Measurements from ENCODE around the gene TRIO.

Gene TRIO

DNA sequence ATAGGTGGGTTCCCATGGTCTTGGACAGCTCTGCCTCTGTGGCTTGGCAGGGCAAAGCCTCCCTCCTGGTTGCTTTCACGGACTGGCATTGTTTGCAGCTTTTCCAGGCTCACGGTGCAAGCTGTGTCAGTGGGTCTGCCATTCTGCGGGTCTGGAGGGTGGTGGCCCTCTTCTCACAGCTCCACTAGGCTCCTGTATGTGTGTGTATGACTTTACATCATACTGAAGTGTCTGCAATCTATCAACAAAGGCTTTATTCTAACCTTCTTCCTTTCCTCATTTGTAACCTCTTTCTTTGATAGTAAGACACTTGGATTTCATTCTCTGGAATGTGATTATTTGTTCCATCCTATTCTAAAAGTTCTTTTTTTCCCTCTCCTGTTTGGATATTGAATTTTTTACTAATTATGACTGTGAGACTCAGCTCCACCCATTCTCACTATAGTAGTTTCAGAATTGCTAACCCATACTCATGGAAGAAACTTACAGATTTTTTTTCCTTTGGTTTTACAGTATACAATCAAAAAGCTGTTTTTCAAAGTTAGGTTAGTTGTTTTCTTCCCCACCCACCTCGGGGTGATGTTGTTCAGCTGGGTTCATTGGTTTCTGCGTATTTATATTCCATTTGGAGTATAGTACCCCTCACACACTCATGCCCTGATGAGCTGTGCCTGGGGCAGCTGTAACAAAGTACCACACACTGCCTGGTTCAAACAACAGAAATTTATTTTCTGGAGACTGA lies 293.8 kb downstream of the TRIO start:
- peaks cover 4% of the 10 kb centered on the region for H3K36me3 ChIP-seq (ENCODE audit: control insufficient read depth, insufficient read depth, low read length)
- no peak overlapping the region for H3K27ac ChIP-seq (ENCODE audit: low read depth, low read length)

DNA sequence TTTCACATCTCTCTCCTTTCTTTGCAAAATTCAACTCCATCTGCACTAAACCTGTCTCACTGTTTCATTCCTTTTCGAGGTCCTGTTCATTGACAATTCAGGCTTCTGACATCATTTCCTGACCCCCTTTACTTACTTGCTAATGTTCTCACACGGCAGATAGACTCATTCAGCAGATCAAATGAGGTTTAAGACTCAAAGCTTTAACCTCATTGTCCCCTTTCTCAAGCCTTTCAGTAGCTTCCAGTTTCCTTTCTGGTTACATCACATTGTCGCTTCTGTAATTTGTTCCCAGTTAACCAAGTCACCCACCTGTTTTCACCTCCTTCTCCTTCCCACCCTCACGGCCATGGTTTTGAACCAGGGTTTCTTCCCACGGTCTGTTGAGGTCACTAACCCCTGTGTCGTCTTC lies 295.1 kb downstream of the TRIO start:
- Histone ChIP-seq H3K9ac (ENCODE audit: low read length) (no peak overlapping the region), H3K27me3 (ENCODE audit: control insufficient read depth, insufficient read depth, low read length) (no peaks in the 10 kb centered on the region), H3K4me3 (ENCODE audit: low read length) (no peak overlapping the region), H3K27ac (ENCODE audit: low read depth, low read length) (no peak overlapping the region), H3K4me1 (ENCODE audit: control insufficient read depth, insufficient read depth, low read length) (peaks cover 12% of the 10 kb centered on the region), H3K36me3 (ENCODE audit: control insufficient read depth, insufficient read depth, low read length) (peaks cover 4% of the 10 kb centered on the region)

More for the DNA sequence above, 293.8 kb downstream of the TRIO start:
- H3K9ac ChIP-seq (ENCODE audit: low read length) = no peak overlapping the region
- H3K4me1 ChIP-seq (ENCODE audit: control insufficient read depth, insufficient read depth, low read length) = peaks cover 12% of the 10 kb centered on the region
- H3K27me3 ChIP-seq (ENCODE audit: control insufficient read depth, insufficient read depth, low read length) = no peaks in the 10 kb centered on the region
- H3K4me3 ChIP-seq (ENCODE audit: low read length) = no peak overlapping the region

DNA sequence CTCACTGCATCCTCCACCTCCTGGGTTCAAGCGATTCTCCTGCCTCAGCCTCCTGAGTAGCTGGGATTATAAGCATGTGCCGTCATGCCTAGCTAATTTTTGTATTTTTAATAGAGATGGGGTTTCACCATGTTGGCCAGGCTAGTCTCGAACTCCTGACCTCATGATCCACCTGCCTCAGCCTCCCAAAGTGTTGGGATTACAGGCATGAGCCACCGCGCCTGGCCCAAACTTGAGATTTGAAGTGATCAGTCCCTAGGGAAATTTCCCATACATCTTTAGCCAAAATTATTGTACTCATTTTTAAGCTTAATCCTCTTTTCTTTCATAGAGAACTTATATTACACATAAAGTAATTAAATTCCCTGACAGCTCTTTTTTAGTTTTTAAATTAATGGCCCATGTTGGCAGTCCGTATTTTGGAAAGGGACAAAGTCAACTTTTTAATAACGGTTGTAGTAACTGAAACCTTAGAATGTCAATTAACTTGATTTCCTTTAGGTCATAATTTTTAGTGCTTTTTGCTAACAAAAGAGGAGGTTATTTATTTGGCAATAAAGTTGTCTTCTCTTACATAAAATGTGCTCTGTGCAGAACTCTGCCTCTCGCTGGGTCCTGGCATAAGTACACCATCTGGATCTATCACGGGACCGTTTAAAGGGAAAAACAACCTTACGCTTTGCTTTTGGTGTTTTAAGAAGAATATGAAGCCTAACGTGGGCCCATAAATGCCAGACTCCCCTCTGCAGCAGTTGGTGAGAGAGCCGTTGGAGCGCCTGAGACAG lies 296.1 kb downstream of the TRIO start:
- Histone ChIP-seq H3K4me1 (ENCODE audit: control insufficient read depth, insufficient read depth, low read length) (peaks cover 19% of the 10 kb centered on the region), H3K27ac (ENCODE audit: low read depth, low read length) (peak overlapping the region; percentile 77), H3K4me3 (ENCODE audit: low read length) (no peak overlapping the region), H3K27me3 (ENCODE audit: control insufficient read depth, insufficient read depth, low read length) (no peaks in the 10 kb centered on the region), H3K36me3 (ENCODE audit: control insufficient read depth, insufficient read depth, low read length) (peaks cover 4% of the 10 kb centered on the region), H3K9ac (ENCODE audit: low read length) (no peak overlapping the region)

GRCh38 chr5:14440223-14440581 lies 297.1 kb downstream of the TRIO start:
- Histone ChIP-seq H3K36me3 (ENCODE audit: control insufficient read depth, insufficient read depth, low read length) (peaks cover 4% of the 10 kb centered on the region), H3K4me1 (ENCODE audit: control insufficient read depth, insufficient read depth, low read length) (peaks cover 19% of the 10 kb centered on the region), H3K4me3 (ENCODE audit: low read length) (peak overlapping the region; percentile 66), H3K27ac (ENCODE audit: low read depth, low read length) (peak overlapping the region; percentile 77), H3K9ac (ENCODE audit: low read length) (no peak overlapping the region), H3K27me3 (ENCODE audit: control insufficient read depth, insufficient read depth, low read length) (no peaks in the 10 kb centered on the region)

GRCh38 chr5:14440582-14441431 lies 297.7 kb downstream of the TRIO start:
- no peak overlapping the region for H3K9ac ChIP-seq (ENCODE audit: low read length)
- H3K27ac ChIP-seq (ENCODE audit: low read depth, low read length) = peak overlapping the region; percentile 77
- no peaks in the 10 kb centered on the region for H3K27me3 ChIP-seq (ENCODE audit: control insufficient read depth, insufficient read depth, low read length)
- peaks cover 2% of the 10 kb centered on the region for H3K36me3 ChIP-seq (ENCODE audit: control insufficient read depth, insufficient read depth, low read length)
- H3K4me3 ChIP-seq (ENCODE audit: low read length) = peak overlapping the region; percentile 66
- peaks cover 23% of the 10 kb centered on the region for H3K4me1 ChIP-seq (ENCODE audit: control insufficient read depth, insufficient read depth, low read length)

GRCh38 chr5:14441641-14442040 lies 298.5 kb downstream of the TRIO start:
- Histone ChIP-seq H3K27ac (ENCODE audit: low read depth, low read length) (no peak overlapping the region), H3K27me3 (ENCODE audit: control insufficient read depth, insufficient read depth, low read length) (no peaks in the 10 kb centered on the region), H3K36me3 (ENCODE audit: control insufficient read depth, insufficient read depth, low read length) (no peaks in the 10 kb centered on the region), H3K4me1 (ENCODE audit: control insufficient read depth, insufficient read depth, low read length) (peaks cover 23% of the 10 kb centered on the region), H3K4me3 (ENCODE audit: low read length) (peak overlapping the region; percentile 66), H3K9ac (ENCODE audit: low read length) (no peak overlapping the region)

DNA sequence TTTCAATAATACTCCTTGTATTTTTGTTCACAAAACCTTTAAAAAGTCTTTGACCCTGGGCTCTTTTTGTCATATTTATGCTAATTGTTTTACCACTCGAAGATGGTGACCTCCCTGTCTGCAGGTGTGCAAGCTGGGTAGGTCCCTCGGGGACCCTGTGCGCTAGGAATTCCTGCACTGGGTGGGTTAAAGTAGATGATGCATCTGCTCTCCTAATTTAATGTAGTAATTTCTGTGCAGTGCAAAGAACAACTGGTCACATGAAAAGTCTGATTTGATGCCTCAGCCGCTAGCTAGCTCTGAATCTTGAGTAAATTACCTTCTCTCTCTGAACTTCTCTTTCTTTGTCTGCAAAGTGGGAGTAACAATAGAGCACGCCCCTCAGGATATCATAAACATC lies 299.4 kb downstream of the TRIO start:
- Histone ChIP-seq H3K4me3 (ENCODE audit: low read length) (no peak overlapping the region), H3K27me3 (ENCODE audit: control insufficient read depth, insufficient read depth, low read length) (no peaks in the 10 kb centered on the region), H3K4me1 (ENCODE audit: control insufficient read depth, insufficient read depth, low read length) (peaks cover 23% of the 10 kb centered on the region), H3K27ac (ENCODE audit: low read depth, low read length) (no peak overlapping the region), H3K9ac (ENCODE audit: low read length) (no peak overlapping the region), H3K36me3 (ENCODE audit: control insufficient read depth, insufficient read depth, low read length) (no peaks in the 10 kb centered on the region)

DNA sequence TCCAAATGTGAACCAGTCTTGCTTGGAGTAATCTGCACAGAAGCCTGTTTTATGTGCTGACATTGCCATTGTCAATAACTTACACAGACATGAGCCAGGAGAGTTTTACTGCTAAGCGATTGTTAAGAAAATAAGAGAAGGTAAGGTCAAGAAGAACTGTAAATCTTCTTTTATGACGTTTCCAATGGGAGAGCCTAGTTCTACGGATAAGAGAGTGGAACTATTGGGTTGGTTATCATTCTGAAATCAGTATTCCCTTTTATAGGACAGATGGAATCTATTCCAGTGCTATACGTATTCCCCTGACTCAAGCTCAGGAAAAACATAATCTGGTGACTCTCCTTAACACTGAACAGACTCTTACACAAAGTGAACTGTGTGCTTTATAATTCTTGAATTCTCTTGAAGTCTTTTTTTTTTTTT lies 300.5 kb downstream of the TRIO start:
- Histone ChIP-seq H3K9ac (ENCODE audit: low read length) (no peak overlapping the region), H3K4me1 (ENCODE audit: control insufficient read depth, insufficient read depth, low read length) (peaks cover 30% of the 10 kb centered on the region), H3K27ac (ENCODE audit: low read depth, low read length) (peak overlapping the region; percentile 12), H3K4me3 (ENCODE audit: low read length) (no peak overlapping the region), H3K36me3 (ENCODE audit: control insufficient read depth, insufficient read depth, low read length) (no peaks in the 10 kb centered on the region), H3K27me3 (ENCODE audit: control insufficient read depth, insufficient read depth, low read length) (no peaks in the 10 kb centered on the region)

- no peaks in the 10 kb centered on the region for H3K27me3 ChIP-seq (ENCODE audit: control insufficient read depth, insufficient read depth, low read length)
- no peak overlapping the region for H3K4me3 ChIP-seq (ENCODE audit: low read length)
- no peak overlapping the region for H3K9ac ChIP-seq (ENCODE audit: low read length)
- peaks cover 34% of the 10 kb centered on the region for H3K4me1 ChIP-seq (ENCODE audit: control insufficient read depth, insufficient read depth, low read length)
- no peak overlapping the region for H3K27ac ChIP-seq (ENCODE audit: low read depth, low read length)
- no peaks in the 10 kb centered on the region for H3K36me3 ChIP-seq (ENCODE audit: control insufficient read depth, insufficient read depth, low read length)
These were observed 301.0 kb downstream of the TRIO start for GRCh38 chr5:14444161-14444560.

DNA sequence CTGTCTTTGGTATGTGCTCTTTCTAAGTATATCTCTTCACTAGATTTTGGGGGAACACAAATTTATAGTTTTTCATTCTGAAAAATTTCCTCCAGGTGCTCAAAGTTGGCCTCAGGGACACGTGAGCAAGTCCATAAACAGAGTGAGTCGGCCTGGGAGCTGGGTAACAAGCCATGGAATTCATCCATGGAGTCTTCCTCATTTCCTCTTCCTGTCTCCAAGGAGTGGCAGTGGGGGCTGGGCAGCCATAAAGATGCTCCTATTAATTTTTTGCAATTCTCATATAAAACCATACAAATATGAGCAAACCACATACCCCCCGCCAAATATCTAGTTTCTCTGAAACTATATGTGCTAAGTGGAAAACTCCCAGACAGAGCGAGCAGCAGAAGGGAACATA lies 301.9 kb downstream of the TRIO start:
- Histone ChIP-seq H3K4me3 (ENCODE audit: low read length) (no peak overlapping the region), H3K27ac (ENCODE audit: low read depth, low read length) (no peak overlapping the region), H3K9ac (ENCODE audit: low read length) (no peak overlapping the region), H3K27me3 (ENCODE audit: control insufficient read depth, insufficient read depth, low read length) (no peaks in the 10 kb centered on the region), H3K36me3 (ENCODE audit: control insufficient read depth, insufficient read depth, low read length) (no peaks in the 10 kb centered on the region), H3K4me1 (ENCODE audit: control insufficient read depth, insufficient read depth, low read length) (peaks cover 37% of the 10 kb centered on the region)

DNA sequence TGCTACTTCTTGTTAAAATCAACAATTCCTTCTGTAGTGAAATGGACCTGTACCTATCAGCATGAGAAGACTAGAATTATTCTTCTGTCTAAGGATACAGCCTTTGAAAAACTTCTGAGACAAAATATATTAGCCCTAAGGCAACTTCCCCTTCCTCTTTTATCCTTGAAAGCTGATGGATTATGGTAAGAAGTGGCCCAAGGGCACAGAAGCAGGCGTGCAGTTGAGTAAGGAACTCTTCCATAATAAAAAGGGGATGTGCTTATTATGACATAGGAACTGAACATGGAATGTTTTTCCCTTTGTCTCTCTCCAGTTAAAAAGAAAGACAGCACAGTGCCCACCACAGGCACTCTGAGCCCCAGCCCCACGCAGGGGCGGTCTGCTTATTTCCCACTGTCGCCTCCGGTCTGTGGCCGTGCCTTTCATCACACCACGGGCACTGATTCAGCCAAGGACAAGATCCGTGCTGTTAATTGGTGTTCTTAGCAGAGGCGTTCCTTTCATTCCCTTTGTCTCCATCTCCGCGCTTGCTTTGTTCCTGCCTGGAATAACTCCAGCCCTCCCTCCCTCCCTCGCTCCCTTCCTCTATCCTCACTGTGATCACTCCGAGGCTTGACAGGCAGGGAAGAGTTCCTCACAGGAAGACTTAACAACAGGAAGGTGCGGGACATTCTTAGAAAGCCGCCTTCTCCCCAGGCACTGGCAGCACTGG lies 302.6 kb downstream of the TRIO start:
- Histone ChIP-seq H3K27ac (ENCODE audit: low read depth, low read length) (no peak overlapping the region), H3K36me3 (ENCODE audit: control insufficient read depth, insufficient read depth, low read length) (no peaks in the 10 kb centered on the region), H3K4me3 (ENCODE audit: low read length) (no peak overlapping the region), H3K4me1 (ENCODE audit: control insufficient read depth, insufficient read depth, low read length) (peaks cover 30% of the 10 kb centered on the region), H3K9ac (ENCODE audit: low read length) (no peak overlapping the region), H3K27me3 (ENCODE audit: control insufficient read depth, insufficient read depth, low read length) (no peaks in the 10 kb centered on the region)

All from rectal smooth muscle tissue (tissue), 1 donor.